Glomerular visceral epithelial cell (primary cell): ENCODE results near the gene CUX1.
"Not testable (repeated sequence)": the region's sequence is repeated elsewhere in the genome, so short reads cannot be mapped to it uniquely, and the experiment has no call there.

Experiments
- DNase-seq: peaks from one replicate; pipeline ENCODE4 v3.0.0-alpha.2; 2016; ENCODE audit errors: extremely low spot score

CUX1 gene

DNA sequence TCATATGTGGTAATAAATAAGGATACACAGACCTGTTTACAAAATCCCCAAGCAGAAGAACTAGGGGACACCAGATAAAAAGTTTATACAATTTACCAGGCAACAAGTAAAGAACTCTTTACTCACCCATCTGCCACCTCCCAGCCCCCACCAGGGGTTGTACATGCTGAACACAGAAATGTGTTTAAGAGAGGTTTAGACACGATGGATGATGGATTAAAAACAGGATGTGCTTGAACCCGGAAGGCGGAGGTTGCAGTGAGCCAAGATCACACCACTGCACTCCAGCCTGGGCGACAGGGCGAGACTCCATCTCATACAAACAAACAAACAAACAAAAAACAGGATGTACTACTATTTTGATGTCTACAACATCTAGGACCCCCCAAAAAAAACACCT is 511.4 kb downstream of the CUX1 start:
- not testable (repeated sequence) for DNase-seq

DNA sequence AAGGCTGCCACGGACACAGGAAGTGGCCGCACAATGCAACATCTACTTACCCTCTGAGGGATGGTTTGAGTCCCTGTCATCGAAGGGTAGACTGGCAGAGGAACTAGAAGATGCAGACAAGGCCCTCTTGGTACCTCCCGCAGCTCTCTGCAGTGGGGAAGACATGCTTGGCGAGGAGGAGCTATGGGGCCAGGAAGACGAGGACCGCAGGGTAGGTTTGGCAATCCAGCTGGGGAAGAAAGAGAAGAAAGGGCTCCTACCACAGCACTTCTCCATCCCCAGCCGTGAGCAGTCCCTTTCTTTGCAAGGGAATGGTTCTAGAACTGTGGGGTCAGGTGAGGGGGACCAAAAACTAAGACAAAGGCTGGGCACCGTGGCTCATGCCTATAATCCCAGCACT is 511.9 kb downstream of the CUX1 start:
- not testable (repeated sequence) for DNase-seq

DNA sequence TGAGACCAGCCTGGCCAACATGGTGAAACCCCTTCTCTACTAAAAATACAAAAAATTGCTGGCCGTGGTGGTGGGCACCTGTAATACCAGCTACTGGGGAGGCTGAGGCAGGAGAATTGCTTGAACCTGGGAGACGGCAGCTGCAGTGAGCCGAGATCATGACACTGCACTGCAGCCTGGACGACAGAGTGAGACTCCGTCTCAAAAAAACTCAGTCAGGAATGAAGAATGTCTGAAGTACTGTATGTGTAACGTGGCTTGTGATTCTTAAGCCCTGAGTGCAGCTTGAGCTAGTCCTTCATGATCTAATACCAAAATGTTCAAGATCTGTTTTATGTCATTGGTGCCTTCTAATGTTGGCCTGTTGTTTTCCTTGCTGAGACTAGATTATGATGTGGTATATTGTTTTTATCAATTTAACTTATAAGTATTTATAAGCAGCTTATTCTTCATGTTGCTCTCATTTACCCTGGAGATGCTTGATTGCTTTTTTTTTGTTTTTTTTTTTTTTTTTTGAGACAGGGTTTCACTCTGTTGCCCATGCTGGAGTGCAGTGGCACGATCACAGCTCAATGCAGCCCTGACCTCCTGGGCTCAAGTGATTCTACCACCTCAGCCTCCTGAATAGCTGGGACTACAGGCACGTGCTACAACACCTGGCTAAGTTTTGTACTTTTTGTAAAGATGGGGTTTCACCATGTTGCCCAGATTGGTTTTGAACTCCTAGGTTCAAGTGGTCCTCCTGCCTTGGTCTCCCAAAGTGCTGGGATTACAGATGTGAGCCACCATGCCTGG is 513.4 kb downstream of the CUX1 start:
- not testable (repeated sequence) for DNase-seq
